Mammary epithelial cell (primary cell): Measurements from ENCODE around the gene SLC43A3.

ENCODE experiments used
- EZH2 ChIP-seq: IDR thresholded peaks from 2 replicates; pipeline ENCODE4 v1.6.1; 2012; ENCODE audit warnings: low read length, inconsistent platforms, borderline replicate concordance
- TF ChIP-seq, protein P1 (sequence below), 2 donors: IDR thresholded peaks in 1 of 2; conservative IDR thresholded peaks in 1 of 2; 2 replicates each; pipeline ENCODE4 v1.5.1; 2011 to 2012; ENCODE audit warnings: inconsistent platforms in 2 of 2, low read length in 2 of 2, mild to moderate bottlenecking in 2 of 2, control low read depth in 1 of 2, low read depth in 1 of 2; ENCODE audit not compliant: insufficient read depth in 1 of 2; ENCODE audit errors: extremely low read depth in 1 of 2

DNA sequence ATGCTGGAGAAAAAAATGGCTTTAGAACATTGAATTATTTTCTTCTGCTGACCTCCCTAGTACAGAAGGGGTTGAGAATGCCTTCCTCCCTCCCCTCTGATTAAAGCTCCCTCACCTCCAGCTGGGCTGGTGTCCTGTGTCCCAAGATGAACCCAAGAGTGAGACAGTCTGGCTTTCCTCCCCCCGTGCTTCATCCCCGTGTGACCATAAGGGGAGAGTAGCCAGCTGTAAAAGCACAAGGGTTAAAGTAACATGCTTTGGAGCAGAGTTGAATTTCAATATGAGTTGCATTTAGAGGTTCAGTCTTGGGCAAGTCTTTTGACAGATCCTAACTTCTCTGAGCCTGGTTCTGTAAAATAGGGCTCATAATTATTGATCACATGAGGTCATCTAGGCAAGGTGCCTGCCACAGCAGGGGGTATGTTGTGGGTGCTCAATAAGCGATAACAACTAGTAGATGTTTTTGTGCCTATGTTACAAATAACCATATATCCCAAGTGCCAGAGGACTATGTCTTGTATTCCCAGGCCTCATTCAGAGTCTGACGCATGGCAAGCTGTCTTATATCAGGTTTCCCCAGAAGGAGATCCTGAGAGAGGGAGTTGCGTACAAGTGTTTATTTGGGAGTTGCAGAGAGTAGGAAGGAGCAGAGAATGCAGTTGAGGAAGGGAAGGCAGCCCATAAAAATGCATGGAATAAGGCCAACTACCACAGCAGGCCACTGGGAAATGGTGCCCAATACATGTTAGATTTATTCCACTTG lies 40.6 kb downstream of the SLC43A3 start:
- TF ChIP-seq, protein P1, sequence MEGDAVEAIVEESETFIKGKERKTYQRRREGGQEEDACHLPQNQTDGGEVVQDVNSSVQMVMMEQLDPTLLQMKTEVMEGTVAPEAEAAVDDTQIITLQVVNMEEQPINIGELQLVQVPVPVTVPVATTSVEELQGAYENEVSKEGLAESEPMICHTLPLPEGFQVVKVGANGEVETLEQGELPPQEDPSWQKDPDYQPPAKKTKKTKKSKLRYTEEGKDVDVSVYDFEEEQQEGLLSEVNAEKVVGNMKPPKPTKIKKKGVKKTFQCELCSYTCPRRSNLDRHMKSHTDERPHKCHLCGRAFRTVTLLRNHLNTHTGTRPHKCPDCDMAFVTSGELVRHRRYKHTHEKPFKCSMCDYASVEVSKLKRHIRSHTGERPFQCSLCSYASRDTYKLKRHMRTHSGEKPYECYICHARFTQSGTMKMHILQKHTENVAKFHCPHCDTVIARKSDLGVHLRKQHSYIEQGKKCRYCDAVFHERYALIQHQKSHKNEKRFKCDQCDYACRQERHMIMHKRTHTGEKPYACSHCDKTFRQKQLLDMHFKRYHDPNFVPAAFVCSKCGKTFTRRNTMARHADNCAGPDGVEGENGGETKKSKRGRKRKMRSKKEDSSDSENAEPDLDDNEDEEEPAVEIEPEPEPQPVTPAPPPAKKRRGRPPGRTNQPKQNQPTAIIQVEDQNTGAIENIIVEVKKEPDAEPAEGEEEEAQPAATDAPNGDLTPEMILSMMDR (conservative IDR thresholded peaks at IDR 0.05 in 1 of 2, IDR thresholded peaks at IDR 0.05 in 1 of 2; ENCODE audit: extremely low read depth in 1 of 2, insufficient read depth in 1 of 2, low read depth in 1 of 2, low read length in 2 of 2) = no peak
- no peak for TF ChIP-seq EZH2
